ENCODE results near the gene ERO1A.
A peak's percentile ranks its signal among the peaks of the same experiment; 100 is the strongest.
"Not testable (repeated sequence)": the region's sequence is repeated elsewhere in the genome, so short reads cannot be mapped to it uniquely, and the experiment has no call there.

The ERO1A gene

GRCh38 chr14:52695481-52696091 is at the start of gene ERO1A:
TSS of gene ERO1A (minus strand) at chr14:52695558. CDS start at chr14:52695481, 77 bp downstream.
- DNase-seq: peak; percentile 80

- no peak for DNase-seq
Observed at GRCh38 chr14:52741865-52742264, 46.5 kb upstream of the ERO1A start.

GRCh38 chr14:52740751-52741150 is 45.4 kb upstream of the ERO1A start:
- no peak for DNase-seq

- DNase-seq: no peak
Observed at GRCh38 chr14:52738409-52738808, 43.1 kb upstream of the ERO1A start.

- DNase-seq: no peak
Observed at GRCh38 chr14:52735921-52736489, 40.6 kb upstream of the ERO1A start.

GRCh38 chr14:52733824-52734223 is 38.5 kb upstream of the ERO1A start:
- no peak for DNase-seq

GRCh38 chr14:52730709-52731111 is 35.4 kb upstream of the ERO1A start:
- no peak for DNase-seq

- DNase-seq: peak; percentile 96
Observed at GRCh38 chr14:52729925-52730708, 34.8 kb upstream of the ERO1A start, which contains the start of gene STYX. TSS of gene STYX (plus strand) at chr14:52730166. CDS start at chr14:52730475, 309 bp downstream.

- no peak for DNase-seq
Observed at GRCh38 chr14:52729585-52729924, 34.2 kb upstream of the ERO1A start.

GRCh38 chr14:52729035-52729434 is 33.7 kb upstream of the ERO1A start:
- DNase-seq: not testable (repeated sequence)

- DNase-seq: not testable (repeated sequence)
Observed at GRCh38 chr14:52727509-52727908, 32.2 kb upstream of the ERO1A start.

- no peak for DNase-seq
Observed at GRCh38 chr14:52724360-52724644, 28.9 kb upstream of the ERO1A start.

- no peak for DNase-seq
Observed at GRCh38 chr14:52723514-52724359, 28.4 kb upstream of the ERO1A start.

GRCh38 chr14:52716155-52716554 is 20.8 kb upstream of the ERO1A start:
- no peak for DNase-seq

GRCh38 chr14:52711666-52712065 is 16.3 kb upstream of the ERO1A start:
- DNase-seq: no peak

- peak; percentile 95 for DNase-seq
Observed at GRCh38 chr14:52706724-52707706, 11.7 kb upstream of the ERO1A start, which contains the start of gene PSMC6. TSS of gene PSMC6 (plus strand) at chr14:52707200. CDS start at chr14:52707220, 20 bp downstream.

- DNase-seq: no peak
Observed at GRCh38 chr14:52706286-52706685, 10.9 kb upstream of the ERO1A start.

- no peak for DNase-seq
Observed at GRCh38 chr14:52703664-52704063, 8.3 kb upstream of the ERO1A start.

- DNase-seq: no peak
Observed at GRCh38 chr14:52703225-52703624, 7.9 kb upstream of the ERO1A start.

- no peak for DNase-seq
Observed at GRCh38 chr14:52701223-52701622, 5.9 kb upstream of the ERO1A start.

GRCh38 chr14:52700701-52701172 is 5.4 kb upstream of the ERO1A start:
- DNase-seq: no peak

Data from midbrain (tissue), 1 donor.